Muscle of leg (tissue), 11 donors: ENCODE results near the gene ZNF91. TPM values are rescaled to one million over a fixed set of nuclear protein-coding genes. Genes with fewer than 3 reads are reported as not detected.
"Not testable (repeated sequence)": the region's sequence is repeated elsewhere in the genome, so short reads cannot be mapped to it uniquely, and the experiment has no call there.

ENCODE experiments used
- DNase-seq: peaks from one replicate; pipeline ENCODE4 v3.0.0; 2013
- H3K27ac ChIP-seq: one replicate; pipeline ENCODE4 v1.5.1; 2013; ENCODE audit warnings: mild to moderate bottlenecking, low read length, control low read depth
- H3K27me3 ChIP-seq: one replicate; pipeline ENCODE4 v1.6.1; 2013; ENCODE audit warnings: low read length; ENCODE audit not compliant: control insufficient read depth, insufficient read depth
- H3K36me3 ChIP-seq: one replicate; pipeline ENCODE4 v1.6.1; 2013; ENCODE audit warnings: low read length; ENCODE audit not compliant: control insufficient read depth, insufficient read depth
- H3K4me1 ChIP-seq: one replicate; pipeline ENCODE4 v1.6.1; 2013; ENCODE audit warnings: low read length; ENCODE audit not compliant: control insufficient read depth, insufficient read depth
- H3K4me3 ChIP-seq: one replicate; pipeline ENCODE4 v1.5.1; 2013; ENCODE audit warnings: low read length, control low read depth
- H3K9me3 ChIP-seq: replicated peaks from 2 replicates; pipeline ENCODE4 v1.6.1; 2013; ENCODE audit warnings: low read depth, low read length; ENCODE audit not compliant: control insufficient read depth
- WGBS: methylation state at CpG from one replicate; pipeline ENCODE4 v1.1.5; 2013; ENCODE audit warnings: missing lambda C conversion rate; ENCODE audit not compliant: insufficient coverage; 5-methylcytosine and 5-hydroxymethylcytosine counted together
- polyA plus RNA-seq, 8 donors: library from polyadenylated mRNA; unstranded; fragments of 120-200 nt; gene quantifications; one replicate each; pipeline versions ENCODE4 v1.2.1 to v1.2.3, GENCODE V29; 2013; ENCODE audit warnings: inconsistent platforms in 1 of 8, low replicate concordance in 1 of 8; ENCODE audit not compliant: insufficient read length in 8 of 8, insufficient read depth in 1 of 8
- total RNA-seq: library from RNA; stranded (reverse); fragments of 120-200 nt; gene quantifications from one replicate; pipeline ENCODE4 v1.2.4, GENCODE V29; 2013

The ZNF91 gene
- total and polyA plus RNA-seq, 9 donors: 22.6 to 68.4 (median 26.5) TPM

GRCh38 chr19:23381114-23381513 lies 14.2 kb downstream of the ZNF91 start:
- H3K27ac ChIP-seq: no peak overlapping the region
- no peaks in the 10 kb centered on the region for H3K4me1 ChIP-seq
- H3K4me3 ChIP-seq: no peak overlapping the region
- H3K27me3 ChIP-seq: no peaks in the 10 kb centered on the region
- DNase-seq: no peak
- H3K36me3 ChIP-seq: peaks cover 36% of the 10 kb centered on the region
- H3K9me3 ChIP-seq: peaks cover 67% of the 10 kb centered on the region

- H3K4me1 ChIP-seq, H3K27me3 ChIP-seq, H3K27ac ChIP-seq, DNase-seq, H3K4me3 ChIP-seq: not testable (repeated sequence)
- peaks cover 30% of the 10 kb centered on the region for H3K36me3 ChIP-seq
- peaks cover 66% of the 10 kb centered on the region for H3K9me3 ChIP-seq
- WGBS: 100% methylated on average over 1 of the region's 4 CpGs
Measured at GRCh38 chr19:23379671-23380070, 15.6 kb downstream of the ZNF91 start.

- Histone ChIP-seq H3K4me3 (no peak overlapping the region), H3K9me3 (peaks cover 60% of the 10 kb centered on the region), H3K36me3 (peaks cover 23% of the 10 kb centered on the region), H3K4me1 (no peaks in the 10 kb centered on the region), H3K27ac (no peak overlapping the region), H3K27me3 (no peaks in the 10 kb centered on the region)
- WGBS: no CpG with 5 or more reads among the region's 1 CpG
- no peak for DNase-seq
Measured at GRCh38 chr19:23378948-23379347, 16.3 kb downstream of the ZNF91 start.

GRCh38 chr19:23377276-23377675 lies 18.0 kb downstream of the ZNF91 start:
- peaks cover 53% of the 10 kb centered on the region for H3K9me3 ChIP-seq
- H3K27me3 ChIP-seq: no peaks in the 10 kb centered on the region
- H3K36me3 ChIP-seq: peaks cover 27% of the 10 kb centered on the region
- H3K4me3 ChIP-seq: no peak overlapping the region
- no peak overlapping the region for H3K27ac ChIP-seq
- no peak for DNase-seq
- no peaks in the 10 kb centered on the region for H3K4me1 ChIP-seq

GRCh38 chr19:23366437-23366836 lies 28.8 kb downstream of the ZNF91 start:
- H3K27ac ChIP-seq: no peak overlapping the region
- no peaks in the 10 kb centered on the region for H3K27me3 ChIP-seq
- no peak overlapping the region for H3K4me3 ChIP-seq
- 100% methylated on average over 2 of the region's 4 CpGs for WGBS
- no peaks in the 10 kb centered on the region for H3K4me1 ChIP-seq
- peaks cover 23% of the 10 kb centered on the region for H3K36me3 ChIP-seq
- H3K9me3 ChIP-seq: peaks cover 53% of the 10 kb centered on the region
- no peak for DNase-seq

GRCh38 chr19:23366031-23366430 lies 29.2 kb downstream of the ZNF91 start:
- 100% methylated on average over 6 of the region's 18 CpGs for WGBS
- H3K36me3 ChIP-seq: peaks cover 22% of the 10 kb centered on the region
- not testable (repeated sequence) for H3K27me3 ChIP-seq, H3K27ac ChIP-seq, H3K4me1 ChIP-seq, DNase-seq, H3K4me3 ChIP-seq
- H3K9me3 ChIP-seq: peaks cover 54% of the 10 kb centered on the region

- no CpG with 5 or more reads among the region's 3 CpGs for WGBS
- no peaks in the 10 kb centered on the region for H3K27me3 ChIP-seq
Measured at GRCh38 chr19:23365222-23365621, 30.0 kb downstream of the ZNF91 start.

GRCh38 chr19:23361843-23362242 lies 33.4 kb downstream of the ZNF91 start:
- DNase-seq, H3K27me3 ChIP-seq, H3K4me1 ChIP-seq, H3K36me3 ChIP-seq, H3K27ac ChIP-seq, H3K4me3 ChIP-seq: not testable (repeated sequence)
- peaks cover 55% of the 10 kb centered on the region for H3K9me3 ChIP-seq
- WGBS: no CpG with 5 or more reads among the region's 1 CpG

More at GRCh38 chr19:23365222-23365621, 30.0 kb downstream of the ZNF91 start:
- peaks cover 50% of the 10 kb centered on the region for H3K9me3 ChIP-seq
- no peak for DNase-seq
- H3K36me3 ChIP-seq: peaks cover 14% of the 10 kb centered on the region
- no peaks in the 10 kb centered on the region for H3K4me1 ChIP-seq
- H3K27ac ChIP-seq: no peak overlapping the region
- no peak overlapping the region for H3K4me3 ChIP-seq

GRCh38 chr19:23351806-23352205 lies 43.5 kb downstream of the ZNF91 start:
- H3K27me3 ChIP-seq: no peaks in the 10 kb centered on the region
- no peak overlapping the region for H3K27ac ChIP-seq
- no peak overlapping the region for H3K4me3 ChIP-seq
- DNase-seq: no peak
- no peaks in the 10 kb centered on the region for H3K4me1 ChIP-seq
- H3K9me3 ChIP-seq: peaks cover 83% of the 10 kb centered on the region
- 100% methylated on average over 1 of the region's 4 CpGs for WGBS
- peaks cover 28% of the 10 kb centered on the region for H3K36me3 ChIP-seq

GRCh38 chr19:23346696-23347095 lies 48.6 kb downstream of the ZNF91 start:
- WGBS: 99% methylated on average over 7 of the region's 7 CpGs
- Histone ChIP-seq H3K36me3 (peaks cover 35% of the 10 kb centered on the region), H3K27ac (no peak overlapping the region), H3K4me3 (no peak overlapping the region), H3K9me3 (peaks cover 76% of the 10 kb centered on the region), H3K4me1 (no peaks in the 10 kb centered on the region), H3K27me3 (no peaks in the 10 kb centered on the region)
- DNase-seq: no peak

- no peak overlapping the region for H3K4me3 ChIP-seq
- DNase-seq: no peak
- WGBS: 78% methylated on average over 4 of the region's 4 CpGs
- H3K27ac ChIP-seq: no peak overlapping the region
- H3K27me3 ChIP-seq: no peaks in the 10 kb centered on the region
- H3K36me3 ChIP-seq: peaks cover 35% of the 10 kb centered on the region
- H3K4me1 ChIP-seq: no peaks in the 10 kb centered on the region
- peaks cover 75% of the 10 kb centered on the region for H3K9me3 ChIP-seq
Measured at GRCh38 chr19:23345838-23346237, 49.4 kb downstream of the ZNF91 start.
